ENCODE data around the gene RLIM.
"Not testable (repeated sequence)": the region's sequence is repeated elsewhere in the genome, so short reads cannot be mapped to it uniquely, and the experiment has no call there.

Gene RLIM, protein sequence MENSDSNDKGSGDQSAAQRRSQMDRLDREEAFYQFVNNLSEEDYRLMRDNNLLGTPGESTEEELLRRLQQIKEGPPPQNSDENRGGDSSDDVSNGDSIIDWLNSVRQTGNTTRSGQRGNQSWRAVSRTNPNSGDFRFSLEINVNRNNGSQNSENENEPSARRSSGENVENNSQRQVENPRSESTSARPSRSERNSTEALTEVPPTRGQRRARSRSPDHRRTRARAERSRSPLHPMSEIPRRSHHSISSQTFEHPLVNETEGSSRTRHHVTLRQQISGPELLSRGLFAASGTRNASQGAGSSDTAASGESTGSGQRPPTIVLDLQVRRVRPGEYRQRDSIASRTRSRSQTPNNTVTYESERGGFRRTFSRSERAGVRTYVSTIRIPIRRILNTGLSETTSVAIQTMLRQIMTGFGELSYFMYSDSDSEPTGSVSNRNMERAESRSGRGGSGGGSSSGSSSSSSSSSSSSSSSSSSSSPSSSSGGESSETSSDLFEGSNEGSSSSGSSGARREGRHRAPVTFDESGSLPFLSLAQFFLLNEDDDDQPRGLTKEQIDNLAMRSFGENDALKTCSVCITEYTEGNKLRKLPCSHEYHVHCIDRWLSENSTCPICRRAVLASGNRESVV

DNA sequence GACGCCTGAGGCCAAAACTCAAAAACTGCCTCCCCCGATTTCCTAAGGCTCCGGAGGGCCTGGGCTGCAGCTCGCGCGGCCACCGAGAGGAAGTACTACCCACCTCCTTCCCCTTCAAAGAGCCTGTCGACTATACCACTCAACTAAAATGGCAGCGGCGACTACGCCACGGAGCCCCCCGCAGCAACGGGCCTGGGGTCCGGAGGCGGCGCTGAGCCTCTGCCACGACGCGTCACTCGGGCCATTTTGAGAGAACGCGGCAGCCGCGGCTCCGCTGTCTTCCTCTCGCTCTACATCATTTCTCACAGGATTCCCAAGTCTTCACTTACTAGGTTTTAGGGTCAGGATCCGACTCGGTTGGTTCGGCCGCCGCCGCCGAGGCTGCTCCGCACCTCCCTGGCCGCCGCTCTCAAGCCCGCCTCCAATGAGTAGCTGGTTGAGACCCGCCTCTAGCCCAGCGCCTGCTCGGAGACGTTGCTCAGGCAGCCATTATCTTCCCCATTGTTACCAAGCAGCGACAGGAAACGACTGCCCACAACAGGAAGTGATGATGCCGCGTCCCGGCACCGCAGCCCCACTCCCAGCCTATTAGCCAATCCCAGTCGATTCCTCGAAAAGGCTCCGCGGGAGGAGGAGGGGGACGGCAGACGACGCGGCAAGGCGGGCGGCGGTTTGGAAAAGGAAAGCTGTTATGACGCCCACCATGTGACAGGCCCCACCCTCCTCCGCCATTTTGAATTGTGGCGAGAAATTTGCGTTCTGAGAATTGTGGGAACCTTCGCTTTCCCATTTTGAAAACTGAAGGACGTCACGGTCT is at the start of gene RLIM:
Gene RLIM (minus strand): TSS at position 532 of the 817 bp plus-strand sequence. CDS start 18,647 bp downstream, outside the sequence.
- DNase-seq (ENCODE audit: low read depth in 2 of 2), result peak; percentile 76 to 82

DNA sequence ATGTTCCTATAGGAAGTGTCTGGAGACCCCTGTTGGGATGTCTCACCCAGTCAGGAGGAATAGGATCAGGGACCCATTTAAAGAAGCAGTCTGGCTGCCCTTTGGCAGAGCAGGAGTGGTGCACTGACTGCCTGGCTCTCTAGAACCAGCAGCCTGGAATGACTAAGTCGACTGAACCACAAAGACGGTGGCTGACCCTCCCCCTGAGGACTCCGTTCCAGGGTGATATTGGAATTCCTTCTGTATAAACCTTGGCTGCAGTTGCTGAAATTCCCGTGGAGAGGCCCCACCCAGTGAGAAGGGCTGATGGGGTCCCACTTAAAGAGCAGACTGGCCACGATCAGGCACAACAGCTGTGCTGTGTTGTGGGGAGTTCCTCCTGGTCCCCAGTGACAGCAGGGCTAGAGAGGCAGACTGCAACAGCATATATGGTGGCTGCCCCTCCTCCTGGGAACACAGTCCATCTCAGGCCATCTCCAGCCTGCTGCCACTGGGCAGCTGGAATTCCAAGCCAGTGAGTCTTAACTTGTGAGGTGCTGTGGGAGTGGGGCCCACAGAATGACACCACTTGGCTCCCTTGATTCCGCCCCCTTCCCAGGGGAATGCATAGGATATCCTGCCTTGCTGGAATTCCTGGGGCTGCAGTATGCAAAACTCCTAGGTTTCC is 41.8 kb upstream of the RLIM start:
- no peak for DNase-seq (ENCODE audit: low read depth in 2 of 2)

DNA sequence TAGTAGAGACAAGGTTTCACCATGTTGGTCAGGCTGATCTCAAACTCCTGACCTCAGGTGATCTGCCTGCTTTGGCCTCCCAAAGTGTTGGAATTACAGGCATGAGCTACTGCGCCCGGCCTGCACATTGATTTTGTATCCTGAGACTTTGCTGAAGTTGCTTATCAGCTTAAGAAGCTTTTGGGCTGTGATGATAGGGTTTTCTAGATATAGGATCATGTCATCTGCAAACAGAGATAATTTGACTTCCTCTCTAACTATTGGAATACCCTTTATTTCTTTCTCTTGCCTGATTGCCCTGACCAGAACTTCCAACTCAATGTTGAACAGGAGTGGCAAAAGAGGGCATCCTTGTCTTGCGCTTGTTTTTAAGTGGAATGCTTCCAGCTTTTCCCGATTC is 40.5 kb upstream of the RLIM start:
- not testable (repeated sequence) for DNase-seq (ENCODE audit: low read depth in 2 of 2)

DNA sequence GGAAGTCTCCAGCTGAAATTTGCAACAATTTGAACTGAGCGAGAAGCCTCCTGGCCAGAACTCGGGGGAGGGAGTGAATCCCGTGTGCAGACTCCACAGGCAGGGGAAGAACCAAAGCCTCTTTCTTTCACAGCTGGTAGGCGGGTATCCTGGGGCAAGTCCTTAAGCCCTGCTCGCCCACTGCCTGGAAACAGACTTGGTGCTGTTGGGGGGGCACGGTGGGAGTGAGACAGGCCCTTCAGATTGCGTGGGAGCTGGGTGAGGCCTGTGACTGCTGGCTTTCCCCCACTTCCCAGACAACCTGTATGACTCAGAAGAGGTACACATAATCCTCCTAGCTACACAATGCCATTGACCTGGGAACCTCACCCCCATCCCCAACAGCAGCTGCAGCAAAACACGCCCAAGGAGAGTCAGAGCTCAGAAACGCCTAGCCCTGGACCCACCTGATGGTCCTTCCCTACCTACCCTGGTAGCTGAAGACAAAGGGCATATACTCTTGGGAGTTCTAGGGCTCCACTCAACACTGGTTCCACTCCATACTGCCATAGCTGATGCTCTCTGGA is 22.4 kb upstream of the RLIM start:
- no peak for DNase-seq (ENCODE audit: low read depth in 2 of 2)

DNA sequence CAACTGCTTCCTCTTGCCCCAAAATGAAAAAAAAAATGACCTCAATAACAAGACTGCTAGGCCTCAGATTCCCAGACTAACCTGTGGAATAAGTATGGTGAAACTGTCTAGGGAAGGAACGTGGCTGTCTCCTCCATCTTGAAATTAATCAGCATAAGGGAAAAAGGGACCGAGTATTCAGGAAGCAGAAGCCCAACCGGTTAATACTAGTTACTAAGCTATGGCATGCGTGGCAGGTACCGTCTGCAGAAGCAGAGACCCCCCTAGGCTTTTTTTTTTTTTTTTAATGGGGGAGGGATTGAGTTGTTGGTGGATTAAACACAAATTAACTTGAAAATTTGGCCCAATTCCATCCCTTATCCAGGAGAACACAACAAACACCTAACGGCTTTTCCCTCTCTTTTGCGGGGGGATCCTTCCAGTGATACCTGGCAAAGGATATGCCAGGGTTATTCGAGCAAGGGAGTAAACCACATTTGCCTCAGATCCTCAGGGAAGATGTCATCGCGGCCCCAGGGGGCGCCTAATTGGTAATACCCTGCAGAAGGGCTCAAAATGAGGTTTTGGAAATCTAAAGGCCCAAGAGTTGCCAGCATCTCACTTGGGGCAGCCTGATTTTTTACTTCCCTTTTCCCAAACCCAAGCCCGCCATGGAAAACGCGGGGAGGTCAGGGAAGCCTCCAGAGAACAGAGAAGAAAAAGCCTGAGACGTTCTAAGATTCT is 893 bp downstream of the RLIM start:
- DNase-seq (ENCODE audit: low read depth in 2 of 2), result no peak

DNA sequence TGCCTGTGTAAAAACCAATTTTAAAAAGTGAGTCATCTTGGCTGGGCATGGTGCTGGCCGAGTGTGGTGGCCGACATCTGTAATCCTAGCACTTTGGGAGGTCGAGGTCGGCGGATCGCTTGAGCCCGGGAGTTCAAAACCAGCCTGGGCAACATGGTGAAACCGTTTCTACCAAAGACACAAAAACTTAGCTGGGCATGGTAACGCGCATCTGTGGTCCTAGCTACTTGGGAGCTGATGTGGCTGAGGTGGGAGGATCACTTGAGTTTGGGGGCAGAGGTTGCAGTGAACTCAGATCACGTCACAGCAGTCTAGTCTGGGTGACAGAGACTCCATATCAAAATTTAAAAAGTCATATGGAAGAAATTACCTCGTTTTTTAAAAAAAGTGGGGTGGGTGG is 7.6 kb downstream of the RLIM start:
- no peak for DNase-seq (ENCODE audit: low read depth in 2 of 2)

DNA sequence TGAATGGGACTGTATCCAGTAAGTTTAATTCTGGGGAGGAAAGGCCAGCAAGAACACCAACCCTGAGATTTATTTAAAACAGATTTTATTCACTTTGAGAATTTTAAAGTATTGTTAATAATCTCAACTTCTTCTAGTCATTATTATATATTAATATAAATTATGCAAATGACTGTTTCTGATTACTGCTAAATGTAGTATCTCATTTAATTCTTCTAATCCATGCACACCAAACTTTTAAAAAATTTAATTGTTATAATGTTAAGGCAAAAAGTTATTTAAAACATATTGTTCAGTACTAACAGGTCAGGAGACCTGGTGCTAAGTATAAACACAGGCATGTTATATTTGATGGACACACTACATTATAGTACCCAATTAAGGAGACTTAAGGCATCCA is 8.1 kb downstream of the RLIM start:
- no peak for DNase-seq (ENCODE audit: low read depth in 2 of 2)

DNA sequence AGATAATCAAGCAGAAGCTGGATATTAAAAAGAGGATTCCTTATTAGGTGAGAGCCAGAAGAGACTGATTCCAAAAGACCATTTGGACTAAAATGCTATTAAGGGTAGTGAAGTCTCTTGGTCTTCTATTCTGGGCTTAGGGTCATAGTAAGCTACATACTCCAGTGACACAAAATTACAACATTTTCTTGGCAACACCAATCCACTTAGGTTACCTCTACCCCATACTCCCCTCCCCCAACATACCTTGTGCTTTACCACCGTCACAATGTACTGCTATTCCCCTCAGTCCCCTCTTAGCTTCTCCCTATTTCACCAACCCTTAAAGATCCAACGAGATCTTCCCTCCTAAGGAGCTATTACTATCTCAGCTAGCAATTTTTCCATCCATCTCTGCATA is 11.4 kb downstream of the RLIM start:
- no peak for DNase-seq (ENCODE audit: low read depth in 2 of 2)

DNA sequence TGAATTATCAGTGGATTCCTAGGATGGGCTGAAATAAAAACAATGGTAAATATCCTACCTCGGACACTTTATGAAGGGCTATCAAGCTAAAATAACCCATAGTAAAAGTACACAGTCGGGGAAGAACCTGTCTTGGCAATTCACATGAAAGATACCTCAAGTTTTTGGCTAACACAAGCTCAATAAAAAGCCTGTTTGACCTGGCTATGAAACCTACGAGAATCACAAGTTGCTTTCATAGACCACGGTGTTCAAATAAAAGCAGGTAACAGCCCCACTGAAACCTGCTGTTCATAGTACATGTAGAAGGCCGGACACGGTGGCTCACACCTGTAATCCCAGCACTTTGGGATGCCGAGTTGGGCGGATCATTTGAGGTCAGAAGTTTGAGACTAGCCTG is 12.3 kb downstream of the RLIM start:
- DNase-seq (ENCODE audit: low read depth in 2 of 2), result no peak

DNA sequence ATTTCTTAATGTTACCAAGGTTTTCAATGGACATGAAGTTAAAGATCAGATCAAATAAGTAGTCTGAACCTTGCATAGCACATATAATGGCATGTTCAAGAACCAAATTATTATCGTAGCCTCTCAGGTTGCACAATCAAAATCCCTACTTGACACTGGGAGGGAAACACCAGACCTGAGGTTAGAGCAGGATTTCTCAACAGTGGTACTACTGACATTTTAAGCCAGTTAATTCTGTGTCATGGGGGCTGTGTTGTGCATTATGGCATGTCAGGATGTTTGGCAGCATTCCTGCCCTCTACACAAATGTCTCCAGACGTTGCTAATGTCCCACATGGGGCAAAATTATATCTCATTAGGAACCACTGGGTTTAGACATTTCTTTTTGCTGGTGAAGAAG is 20.8 kb downstream of the RLIM start:
- DNase-seq (ENCODE audit: low read depth in 2 of 2), result no peak

DNA sequence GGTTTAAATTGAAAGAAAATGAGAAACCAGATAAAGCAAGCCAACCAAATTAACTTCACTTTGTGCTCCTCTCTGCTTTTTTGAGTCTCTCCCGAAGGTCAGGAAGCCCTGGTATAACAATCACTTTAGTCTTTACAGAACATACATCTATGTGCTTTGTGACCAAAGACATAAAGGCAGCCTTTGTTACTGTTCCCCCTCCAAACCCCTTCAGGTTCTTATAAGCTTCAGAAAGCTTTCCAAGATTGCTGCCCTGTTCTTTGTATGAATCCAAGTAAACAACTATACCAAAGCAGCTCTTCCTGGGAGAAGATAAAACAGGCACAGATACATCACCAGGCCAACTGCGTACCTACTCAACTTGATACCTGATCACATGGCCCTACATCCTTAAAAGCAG is 28.7 kb downstream of the RLIM start:
- DNase-seq (ENCODE audit: low read depth in 2 of 2), result no peak

DNA sequence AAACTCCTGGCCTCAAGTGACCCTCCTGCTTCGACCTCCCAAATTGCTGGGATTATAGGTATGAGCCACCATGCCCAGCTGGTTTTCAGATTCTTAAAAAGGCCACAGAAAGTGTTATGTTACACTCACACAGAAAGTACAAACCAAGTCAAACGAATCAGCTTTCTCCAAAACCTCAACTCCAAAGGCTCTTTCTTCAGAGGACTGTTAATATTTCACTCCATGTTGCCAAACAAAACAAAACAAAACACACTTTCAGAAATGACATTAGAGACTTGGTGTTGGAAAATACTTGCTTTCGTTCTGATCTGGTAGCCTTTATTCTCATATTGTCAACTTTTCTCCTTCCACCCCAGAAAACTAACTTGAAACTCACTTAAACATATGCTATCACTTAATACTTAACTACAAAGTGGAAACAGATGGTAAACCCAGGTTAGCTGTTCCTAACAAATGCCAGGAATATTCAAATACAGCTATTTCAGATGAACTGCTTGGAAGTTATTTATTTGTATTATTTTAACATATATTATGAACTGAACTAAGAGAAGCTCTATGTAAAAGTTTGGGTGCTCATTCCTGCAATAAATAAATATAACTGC is 34.7 kb downstream of the RLIM start:
- DNase-seq (ENCODE audit: low read depth in 2 of 2), result no peak

DNA sequence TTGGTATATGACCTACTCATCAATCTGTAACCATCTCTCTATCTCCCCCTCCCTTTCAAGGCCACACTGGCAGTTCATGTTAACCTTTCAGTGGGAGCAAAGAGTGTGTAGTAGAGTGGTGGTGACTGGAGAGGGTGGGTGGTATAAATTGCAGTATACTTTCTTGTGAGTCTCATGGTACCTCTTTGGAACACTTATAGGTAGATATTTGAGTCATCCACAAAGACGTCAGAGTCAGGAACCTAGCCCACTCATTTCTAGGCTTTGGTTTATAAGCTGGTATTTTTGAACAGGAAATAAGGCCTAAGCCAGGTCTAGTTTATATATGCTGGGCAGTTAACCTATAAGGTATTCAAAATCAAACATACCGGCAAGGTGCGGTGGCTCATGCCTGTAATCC is 36.3 kb downstream of the RLIM start:
- DNase-seq (ENCODE audit: low read depth in 2 of 2), result no peak

DNA sequence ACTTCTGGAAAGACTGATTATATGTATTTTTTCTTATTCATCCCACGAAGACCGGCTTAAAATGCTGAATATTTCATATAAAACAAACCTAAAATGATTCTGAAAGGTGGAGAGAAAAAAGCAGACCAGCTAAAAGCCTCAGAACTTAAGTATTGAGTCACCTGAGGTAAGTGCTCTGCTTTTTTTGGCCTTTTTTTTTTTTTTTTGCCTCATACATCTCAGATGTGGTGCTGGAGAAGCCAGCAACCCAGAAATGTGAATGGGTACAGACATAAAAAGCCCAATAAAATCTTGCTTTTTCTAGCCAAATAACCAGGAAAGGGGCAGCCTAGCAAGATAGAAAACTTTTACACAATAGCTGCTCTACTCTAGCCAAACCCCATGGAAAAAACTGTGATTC is 57.0 kb downstream of the RLIM start:
- DNase-seq (ENCODE audit: low read depth in 2 of 2), result no peak

DNA sequence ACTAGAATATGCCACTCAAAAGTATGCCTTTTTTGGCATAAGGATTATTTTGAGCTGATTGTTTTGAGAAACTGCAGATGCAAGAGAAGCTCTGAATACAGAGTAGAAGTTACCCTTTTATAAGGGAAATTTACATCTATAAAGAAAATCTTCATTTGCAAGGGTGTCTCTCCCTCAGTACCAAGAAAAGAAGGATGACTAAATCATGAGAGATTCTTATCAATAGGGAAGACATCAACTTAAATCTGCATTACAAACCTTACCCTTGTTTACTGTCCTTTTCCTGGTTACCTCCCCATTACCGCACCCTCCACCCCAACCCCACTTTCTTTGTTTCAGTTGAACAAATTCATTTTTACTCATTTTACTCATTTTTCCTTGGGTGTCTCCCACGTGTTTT is 62.5 kb downstream of the RLIM start:
- DNase-seq (ENCODE audit: low read depth in 2 of 2), result no peak

DNA sequence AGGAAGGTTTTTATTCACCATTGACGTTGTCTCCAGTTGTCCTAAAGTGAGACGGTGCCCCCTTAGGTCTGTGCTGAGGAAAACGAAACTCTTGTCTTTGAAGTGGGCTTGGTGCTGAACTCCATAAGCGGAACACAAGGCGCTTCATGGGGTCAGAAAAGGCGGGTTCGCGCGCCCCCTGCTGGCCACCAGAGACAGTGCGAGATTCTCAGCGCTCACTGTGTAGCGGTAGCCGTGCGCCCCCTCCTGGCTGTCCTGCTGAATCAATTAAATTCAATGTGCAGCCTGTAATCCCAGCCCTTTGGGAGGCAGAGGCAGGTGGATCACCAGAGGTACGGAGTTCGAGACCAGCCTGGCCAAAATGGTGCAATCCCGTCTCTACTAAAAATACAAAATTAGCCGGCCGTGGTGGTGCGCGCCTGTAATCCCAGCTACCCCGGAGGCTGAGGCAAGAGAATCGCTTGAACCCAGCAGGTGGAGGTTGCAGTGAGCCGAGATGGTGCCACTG is 64.1 kb downstream of the RLIM start:
- DNase-seq (ENCODE audit: low read depth in 2 of 2), result peak; percentile 76 to 83

DNA sequence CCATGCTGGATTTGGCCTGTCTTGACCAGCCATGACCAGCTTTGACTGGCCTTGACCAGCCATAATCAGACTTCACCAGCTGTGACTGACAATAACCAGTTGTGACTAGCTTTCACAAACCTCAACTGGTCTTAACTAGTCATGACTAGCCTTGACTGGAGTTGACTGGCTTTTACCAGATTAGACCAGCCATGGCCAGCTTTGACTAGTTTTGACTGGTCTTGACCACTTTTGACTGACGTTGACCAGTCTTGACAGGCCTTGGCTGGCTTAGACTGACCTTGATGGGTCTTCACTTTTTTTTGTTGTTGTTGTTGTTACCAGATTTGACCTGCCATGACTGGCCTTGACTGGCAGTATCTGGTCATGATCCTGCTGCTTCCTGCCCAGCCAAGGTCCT is 67.4 kb downstream of the RLIM start:
- no peak for DNase-seq (ENCODE audit: low read depth in 2 of 2)

DNA sequence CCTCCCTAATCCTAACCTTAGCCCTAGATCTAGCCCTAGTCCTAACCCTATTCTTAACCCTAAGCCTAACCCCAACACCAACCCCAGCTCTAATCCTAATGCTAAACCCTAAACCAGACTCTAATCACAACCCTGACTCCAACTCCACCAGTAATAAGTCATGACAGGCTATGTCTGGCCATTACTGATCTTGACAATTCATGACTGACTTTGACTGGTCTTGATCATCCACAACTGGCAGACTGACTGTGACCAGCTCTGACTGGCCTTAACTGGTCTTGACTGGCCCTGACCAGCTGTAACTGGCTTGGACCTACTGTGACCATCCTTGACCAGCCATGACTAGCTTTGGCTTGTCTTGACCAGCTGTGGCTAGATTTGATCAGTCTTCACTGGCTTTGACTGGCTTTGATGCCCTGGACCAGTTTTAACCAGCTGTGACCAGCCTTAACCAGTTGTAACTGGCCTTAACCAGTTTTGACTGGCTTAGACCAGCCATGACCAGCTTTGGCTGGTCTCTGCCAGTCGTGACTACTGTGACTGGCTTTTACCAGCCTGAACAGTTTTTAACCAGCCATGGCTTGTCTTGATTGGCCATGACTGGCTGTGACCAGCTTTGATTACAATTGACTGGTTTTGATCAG is 68.4 kb downstream of the RLIM start:
- no peak for DNase-seq (ENCODE audit: low read depth in 2 of 2)

DNA sequence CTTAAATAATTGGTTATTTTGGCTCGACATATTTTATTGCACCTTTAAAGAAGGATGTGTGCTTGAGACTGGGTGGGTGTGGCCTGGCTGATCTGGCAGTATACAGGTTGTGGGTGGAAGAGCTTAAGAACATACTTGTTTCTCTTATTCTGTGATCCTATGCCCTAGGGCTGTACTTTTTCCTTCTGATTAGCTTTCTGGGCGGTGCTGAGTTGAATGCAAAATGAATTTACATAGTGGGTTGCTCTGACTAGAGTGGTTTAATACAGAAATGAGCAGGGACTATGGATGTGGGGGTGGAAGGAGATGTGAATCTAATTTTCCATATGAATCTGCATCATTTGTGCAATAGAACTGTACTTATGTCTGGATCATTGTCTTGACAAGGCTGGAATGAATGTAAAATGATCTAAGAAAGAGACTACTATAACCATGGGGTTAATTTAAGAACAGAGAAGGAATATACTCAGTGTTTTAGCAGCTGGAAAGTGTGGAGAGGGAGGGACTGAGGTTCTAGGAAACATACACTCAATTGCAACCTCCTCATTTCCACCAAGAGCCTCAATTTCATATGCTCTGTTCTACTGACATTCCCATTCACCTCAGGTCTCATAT is 73.7 kb downstream of the RLIM start:
- no peak for DNase-seq (ENCODE audit: low read depth in 2 of 2)

Data from stimulated activated CD8-positive, alpha-beta memory T cell treated with anti-CD3 and anti-CD28 coated beads, Interleukin-2, amount 100 ng/mL, for 48 hours (primary cell).